BE2C (cell line): Measurements from ENCODE around the gene ATP8B4.

Source experiments
- DNase-seq: peaks from one replicate; pipeline ENCODE4 v3.0.0-alpha.2; 2020
- H3K27me3 ChIP-seq: fragments of 250-450 bp; sonication (Bioruptor Pico); 2 replicates; pipeline ENCODE4 v1.5.1; 2020; ENCODE audit warnings: mild to moderate bottlenecking
- H3K36me3 ChIP-seq: fragments of 250-450 bp; sonication (Bioruptor Pico); 2 replicates; pipeline ENCODE4 v1.5.1; 2020; ENCODE audit warnings: mild to moderate bottlenecking
- H3K4me1 ChIP-seq: fragments of 250-450 bp; sonication (Bioruptor Pico); 2 replicates; pipeline ENCODE4 v1.5.1; 2020
- H3K4me3 ChIP-seq: 2 replicates; pipeline ENCODE4 v1.5.1; 2011; ENCODE audit warnings: low read depth, low read length
- H3K9me3 ChIP-seq: fragments of 250-450 bp; sonication (Bioruptor Pico); 2 replicates; pipeline ENCODE4 v1.5.1; 2020
- TF ChIP-seq, protein P1 (sequence below): IDR thresholded peaks from 2 replicates; pipeline ENCODE4 v1.5.1; 2012; ENCODE audit warnings: mild to moderate bottlenecking, low read depth, low read length

ATP8B4 gene

DNA sequence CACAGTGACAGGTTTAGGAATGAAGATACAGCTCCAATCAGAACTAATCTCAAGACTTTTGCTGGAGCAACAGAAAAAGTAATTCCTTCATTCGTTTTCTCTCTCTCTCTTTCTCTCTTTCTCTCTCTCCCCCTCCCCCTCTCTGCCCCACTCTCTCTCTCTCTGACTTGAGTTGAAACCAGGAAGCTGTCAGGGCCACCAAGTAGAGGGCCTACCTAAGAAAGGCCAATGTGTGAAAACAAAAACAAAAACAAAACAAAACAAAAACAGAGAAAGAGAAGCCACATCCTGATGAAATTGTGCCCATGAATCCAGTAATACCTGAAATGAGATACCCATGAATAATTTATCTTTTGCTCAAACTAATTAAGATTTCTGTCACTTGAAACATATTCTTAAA, 72.9 kb downstream of the ATP8B4 start:
- Histone ChIP-seq H3K4me3 (no peak overlapping the region), H3K9me3 (no peaks in the 10 kb centered on the region), H3K27me3 (peaks cover 3% of the 10 kb centered on the region; the same call in 1 of the 2 replicates), H3K36me3 (no peaks in the 10 kb centered on the region), H3K4me1 (no peaks in the 10 kb centered on the region)
- TF ChIP-seq, protein P1, sequence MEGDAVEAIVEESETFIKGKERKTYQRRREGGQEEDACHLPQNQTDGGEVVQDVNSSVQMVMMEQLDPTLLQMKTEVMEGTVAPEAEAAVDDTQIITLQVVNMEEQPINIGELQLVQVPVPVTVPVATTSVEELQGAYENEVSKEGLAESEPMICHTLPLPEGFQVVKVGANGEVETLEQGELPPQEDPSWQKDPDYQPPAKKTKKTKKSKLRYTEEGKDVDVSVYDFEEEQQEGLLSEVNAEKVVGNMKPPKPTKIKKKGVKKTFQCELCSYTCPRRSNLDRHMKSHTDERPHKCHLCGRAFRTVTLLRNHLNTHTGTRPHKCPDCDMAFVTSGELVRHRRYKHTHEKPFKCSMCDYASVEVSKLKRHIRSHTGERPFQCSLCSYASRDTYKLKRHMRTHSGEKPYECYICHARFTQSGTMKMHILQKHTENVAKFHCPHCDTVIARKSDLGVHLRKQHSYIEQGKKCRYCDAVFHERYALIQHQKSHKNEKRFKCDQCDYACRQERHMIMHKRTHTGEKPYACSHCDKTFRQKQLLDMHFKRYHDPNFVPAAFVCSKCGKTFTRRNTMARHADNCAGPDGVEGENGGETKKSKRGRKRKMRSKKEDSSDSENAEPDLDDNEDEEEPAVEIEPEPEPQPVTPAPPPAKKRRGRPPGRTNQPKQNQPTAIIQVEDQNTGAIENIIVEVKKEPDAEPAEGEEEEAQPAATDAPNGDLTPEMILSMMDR: no peak
- DNase-seq: no peak

DNA sequence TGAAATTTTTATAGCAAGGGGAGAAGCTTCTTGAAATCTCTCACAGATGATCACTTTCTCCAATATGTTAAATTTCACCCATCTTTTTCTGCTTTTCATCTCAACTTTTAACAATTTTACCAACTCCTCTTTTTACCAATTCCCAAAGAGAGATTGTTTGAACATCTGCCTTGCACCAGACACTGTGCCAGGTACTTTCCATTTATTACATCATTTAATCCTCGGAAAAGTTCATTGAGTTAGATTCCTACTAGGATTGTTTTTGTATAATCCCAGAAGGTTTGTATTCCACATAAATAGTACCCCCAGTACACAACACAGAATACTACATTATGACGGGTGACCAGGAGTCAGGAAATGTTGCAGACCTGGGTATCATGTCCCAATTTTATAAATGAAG, 74.1 kb downstream of the ATP8B4 start:
- Histone ChIP-seq H3K4me3 (no peak overlapping the region), H3K4me1 (no peaks in the 10 kb centered on the region), H3K9me3 (no peaks in the 10 kb centered on the region), H3K27me3 (no peaks in the 10 kb centered on the region; the same call in 1 of the 2 replicates), H3K36me3 (no peaks in the 10 kb centered on the region)
- TF ChIP-seq, protein P1: no peak
- no peak for DNase-seq

DNA sequence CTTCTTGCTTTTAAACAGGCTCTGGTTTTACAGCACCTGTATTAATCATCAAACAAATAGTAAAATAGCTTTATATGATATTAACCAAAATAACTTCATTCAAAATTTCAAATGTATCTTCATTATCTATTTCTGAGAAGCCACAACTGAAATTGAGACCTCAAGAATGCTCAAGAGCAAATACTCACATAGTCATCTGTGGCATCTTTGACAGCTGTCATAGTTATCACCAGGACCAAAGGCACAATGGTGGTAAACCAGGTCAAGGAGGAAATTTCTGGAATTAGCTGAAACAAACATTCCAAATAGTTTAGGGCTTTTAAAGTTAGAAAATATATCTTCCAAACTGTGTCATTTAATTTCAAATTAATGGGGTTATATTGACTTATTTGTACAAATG, 74.6 kb downstream of the ATP8B4 start:
- H3K36me3 ChIP-seq: no peaks in the 10 kb centered on the region
- DNase-seq: no peak
- TF ChIP-seq, protein P1: no peak

DNA sequence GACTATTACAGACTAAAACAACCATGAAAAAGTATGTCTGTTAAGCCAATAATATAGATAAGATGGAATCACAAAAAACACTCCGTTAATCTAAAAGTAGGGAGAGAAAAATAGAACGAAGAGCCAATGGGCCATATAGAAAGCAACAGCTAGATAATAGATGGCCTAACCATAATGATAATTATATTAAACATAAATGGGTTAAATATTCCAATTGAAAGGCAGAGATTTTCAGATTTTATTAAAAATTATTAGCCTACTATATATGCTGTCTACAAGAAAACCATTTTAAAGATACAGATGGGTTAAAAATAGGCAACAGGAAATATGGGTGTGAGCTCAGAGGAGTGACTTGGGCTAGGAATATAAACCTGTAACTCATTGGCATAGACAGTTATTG, 76.3 kb downstream of the ATP8B4 start:
- H3K4me1 ChIP-seq: no peaks in the 10 kb centered on the region
- no peak for DNase-seq
- H3K9me3 ChIP-seq: no peaks in the 10 kb centered on the region
- TF ChIP-seq, protein P1: no peak
- no peaks in the 10 kb centered on the region for H3K36me3 ChIP-seq
- H3K27me3 ChIP-seq: no peaks in the 10 kb centered on the region
- H3K4me3 ChIP-seq: no peak overlapping the region

More for the DNA sequence above, 74.6 kb downstream of the ATP8B4 start:
- Histone ChIP-seq H3K4me3 (no peak overlapping the region), H3K27me3 (no peaks in the 10 kb centered on the region; the same call in 1 of the 2 replicates), H3K9me3 (no peaks in the 10 kb centered on the region), H3K4me1 (no peaks in the 10 kb centered on the region)

DNA sequence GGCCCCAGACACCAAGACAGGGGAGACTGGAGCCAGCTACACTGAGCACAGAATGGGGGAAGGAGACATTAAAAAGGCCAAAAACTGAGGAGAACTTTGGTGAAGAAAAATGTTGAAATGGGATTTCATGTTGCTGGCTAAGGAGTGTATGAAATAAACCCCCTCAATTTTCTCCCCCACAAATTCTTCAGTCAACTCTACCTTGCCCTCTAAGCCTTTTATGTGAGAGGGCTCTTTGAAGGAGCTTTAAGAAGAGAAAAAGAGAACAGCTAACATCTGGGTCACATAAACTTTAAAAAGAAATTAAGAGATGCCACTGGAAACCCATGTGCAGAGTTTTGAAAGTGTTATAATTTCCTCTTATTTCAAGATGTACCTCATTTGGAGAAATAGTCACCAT, 88.6 kb downstream of the ATP8B4 start:
- TF ChIP-seq, protein P1: no peak
- no peak overlapping the region for H3K4me3 ChIP-seq
- H3K9me3 ChIP-seq: no peaks in the 10 kb centered on the region
- DNase-seq: no peak
- 0 out of 2 replicates have a peak, but pooled peaks cover 4% of the 10 kb centered on the region for H3K27me3 ChIP-seq
- no peaks in the 10 kb centered on the region for H3K36me3 ChIP-seq
- H3K4me1 ChIP-seq: no peaks in the 10 kb centered on the region

DNA sequence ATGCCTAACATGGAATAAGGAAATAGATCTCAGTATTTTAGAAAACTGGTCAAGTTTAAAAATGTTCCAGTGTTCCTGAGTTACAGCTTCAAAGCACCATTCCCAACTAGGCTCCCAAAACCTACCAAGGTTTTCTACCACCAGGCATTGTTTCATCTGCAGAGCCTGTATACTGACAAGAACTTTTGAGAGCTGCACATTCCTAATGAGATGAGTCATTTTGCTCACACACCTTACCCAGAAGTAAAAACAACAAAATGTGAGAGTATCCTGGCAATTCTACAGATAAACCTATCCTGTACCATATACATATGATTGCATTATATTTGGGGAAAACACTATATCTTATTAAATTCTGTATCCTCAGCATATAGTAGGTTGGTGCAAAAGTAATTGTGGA, 90.7 kb downstream of the ATP8B4 start:
- H3K36me3 ChIP-seq: no peaks in the 10 kb centered on the region
- 0 out of 2 replicates have a peak, but pooled peaks cover 5% of the 10 kb centered on the region for H3K27me3 ChIP-seq
- no peaks in the 10 kb centered on the region for H3K9me3 ChIP-seq
- DNase-seq: no peak
- H3K4me3 ChIP-seq: no peak overlapping the region
- no peaks in the 10 kb centered on the region for H3K4me1 ChIP-seq
- TF ChIP-seq, protein P1: no peak
